CD14-positive monocyte (primary cell): ENCODE measurements around the gene RACK1. TPM values are rescaled to one million over a fixed set of nuclear protein-coding genes. Genes with fewer than 3 reads are reported as not detected.

Experiments
- DNase-seq, 3 donors: peaks; one replicate each; pipeline ENCODE4 v3.0.0-alpha.2; 2011 to 2022
- H2AFZ ChIP-seq: 2 replicates; pipeline ENCODE4 v1.6.0; 2012; ENCODE audit warnings: mild to moderate bottlenecking, low read depth, low read length, inconsistent platforms; ENCODE audit not compliant: insufficient read depth, poor library complexity, severe bottlenecking
- H3K27ac ChIP-seq, 2 donors: 1 replicate in 1 of 2; 2 replicates in 1 of 2; pipeline ENCODE4 v1.5.1; 2012 to 2013; ENCODE audit warnings: low read length in 2 of 2, control low read depth in 1 of 2, inconsistent platforms in 1 of 2, low read depth in 1 of 2, mild to moderate bottlenecking in 1 of 2
- H3K27me3 ChIP-seq, 2 donors: one replicate each; pipeline versions ENCODE4 v1.6.0 to v1.6.1; 2011 to 2013; ENCODE audit warnings: low read length in 2 of 2; ENCODE audit not compliant: control insufficient read depth in 2 of 2, insufficient read depth in 2 of 2
- H3K36me3 ChIP-seq, 2 donors: replicated peaks in 1 of 2; 1 replicate in 1 of 2; 2 replicates in 1 of 2; pipeline versions ENCODE4 v1.5.1 to v1.6.1; 2012 to 2013; ENCODE audit warnings: low read length in 2 of 2, control low read depth in 1 of 2, inconsistent platforms in 1 of 2, mild to moderate bottlenecking in 1 of 2; ENCODE audit not compliant: insufficient read depth in 2 of 2, control insufficient read depth in 1 of 2
- H3K4me1 ChIP-seq, 2 donors: 1 replicate in 1 of 2; 2 replicates in 1 of 2; pipeline versions ENCODE4 v1.5.1 to v1.6.1; 2012 to 2013; ENCODE audit warnings: low read length in 2 of 2, control low read depth in 1 of 2, inconsistent platforms in 1 of 2, mild to moderate bottlenecking in 1 of 2, moderate library complexity in 1 of 2; ENCODE audit not compliant: insufficient read depth in 2 of 2, control insufficient read depth in 1 of 2
- H3K4me2 ChIP-seq: replicated peaks from 2 replicates; pipeline ENCODE3; 2012; ENCODE audit warnings: low read length, moderate library complexity, mild to moderate bottlenecking; ENCODE audit not compliant: poor library complexity, severe bottlenecking; ENCODE audit errors: extremely low read depth
- H3K4me3 ChIP-seq, 3 experiments: fragments of 200-600 bp in 1 of 3; sonication (generic) in 1 of 3; replicated peaks in 1 of 3; 1 replicate in 2 of 3; 2 replicates in 1 of 3; pipeline ENCODE4 v1.5.1; 2011 to 2013; ENCODE audit warnings: low read length in 3 of 3, mild to moderate bottlenecking in 3 of 3, control low read depth in 2 of 3, low read depth in 2 of 3, inconsistent platforms in 1 of 3, moderate library complexity in 1 of 3
- H3K79me2 ChIP-seq: 2 replicates; pipeline ENCODE4 v1.6.0; 2012; ENCODE audit warnings: mild to moderate bottlenecking, control low read depth, inconsistent platforms, low read length, moderate library complexity; ENCODE audit not compliant: insufficient read depth
- H3K9ac ChIP-seq: 2 replicates; pipeline ENCODE4 v1.6.0; 2017; ENCODE audit warnings: low read length, mild to moderate bottlenecking; ENCODE audit not compliant: insufficient read depth, poor library complexity, severe bottlenecking
- H3K9me3 ChIP-seq, 2 donors: replicated peaks in 1 of 2; 1 replicate in 1 of 2; 2 replicates in 1 of 2; pipeline versions ENCODE4 v1.5.1 to v1.6.1; 2012 to 2013; ENCODE audit warnings: low read length in 2 of 2, control low read depth in 1 of 2; ENCODE audit not compliant: control insufficient read depth in 1 of 2, insufficient read depth in 1 of 2
- H4K20me1 ChIP-seq: 2 replicates; pipeline ENCODE4 v1.6.0; 2012; ENCODE audit warnings: mild to moderate bottlenecking, low read length, control low read depth, moderate library complexity; ENCODE audit not compliant: insufficient read depth
- H3K27ac Mint-ChIP-seq, 7 donors: one replicate each; pipeline ENCODE4 v1.8.0; 2020; ENCODE audit warnings: mild to moderate bottlenecking in 7 of 7, mixed read lengths in 7 of 7, moderate library complexity in 6 of 7, inconsistent platforms in 2 of 7
- H3K27me3 Mint-ChIP-seq, 3 donors: one replicate each; pipeline ENCODE4 v1.8.0; 2021 to 2022; ENCODE audit warnings: low read depth in 3 of 3, mild to moderate bottlenecking in 3 of 3, mixed read lengths in 3 of 3, moderate library complexity in 3 of 3, inconsistent platforms in 1 of 3
- H3K36me3 Mint-ChIP-seq, 2 donors: one replicate each; pipeline ENCODE4 v1.8.0; 2020; ENCODE audit warnings: mixed read lengths in 2 of 2, inconsistent platforms in 1 of 2, mild to moderate bottlenecking in 1 of 2
- H3K4me1 Mint-ChIP-seq: one replicate; pipeline ENCODE4 v1.8.0; 2020; ENCODE audit warnings: mild to moderate bottlenecking, mixed read lengths
- H3K4me3 Mint-ChIP-seq, 2 donors: one replicate each; pipeline ENCODE4 v1.8.0; 2020; ENCODE audit warnings: mild to moderate bottlenecking in 2 of 2, mixed read lengths in 2 of 2, moderate library complexity in 1 of 2
- H3K9me3 Mint-ChIP-seq, 7 donors: one replicate each; pipeline ENCODE4 v1.8.0; 2020 to 2022; ENCODE audit warnings: mixed read lengths in 7 of 7, mild to moderate bottlenecking in 6 of 7, moderate library complexity in 6 of 7, inconsistent platforms in 2 of 7
- CTCF ChIP-seq: fragments of 200-600 bp; IDR thresholded peaks from one replicate; pipeline ENCODE4 v1.8.0; 2022; ENCODE audit warnings: antibody characterized with exemption, mild to moderate bottlenecking
- WGBS: methylation state at CpG from one replicate; pipeline ENCODE4 v1.1.5; 2013; ENCODE audit warnings: missing lambda C conversion rate; ENCODE audit not compliant: insufficient coverage; 5-methylcytosine and 5-hydroxymethylcytosine counted together
- intact Hi-C, 2 donors: fragments of 100-400 bp; cut with micrococcal nuclease; formaldehyde crosslinking; loops; one replicate each; pipeline versions ENCODE4 v1.15.0 to v1.15.1; 2023
- polyA plus RNA-seq, 3 donors: library from polyadenylated mRNA; depleted of rRNA in 1 of 3; unstranded in 2 of 3; stranded (reverse) in 1 of 3; fragments of 300-500 nt in 2 of 3; fragments of >200 nt in 1 of 3; fragmentation: Illumina TruSeq in 2 of 3; gene quantifications; 1 replicate in 2 of 3; 2 replicates in 1 of 3; pipeline ENCODE4 v1.2.3, GENCODE V29; 2012 to 2021

Gene RACK1
- polyA plus RNA-seq, 3 donors, result 1,150 to 2,356 (median 1,195) TPM

DNA sequence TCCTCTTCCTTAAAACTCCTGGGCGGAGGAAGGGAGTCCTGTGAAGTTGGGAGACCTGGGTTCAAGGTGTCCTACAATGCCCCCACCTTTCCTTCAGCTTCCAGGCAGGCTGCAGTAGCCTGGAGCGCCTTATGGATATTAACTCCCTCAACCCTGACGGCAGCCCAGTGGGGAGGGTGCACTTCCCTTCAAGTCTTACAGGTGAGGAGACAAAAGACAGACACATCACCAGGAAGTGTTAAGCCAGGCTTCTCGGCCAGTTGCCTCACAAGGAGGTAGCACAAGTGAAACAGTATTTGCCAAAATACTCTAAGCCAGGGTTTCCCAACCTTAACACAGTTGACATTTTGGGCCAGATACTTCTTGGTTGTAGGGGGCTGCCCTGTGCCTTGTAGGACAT lies 42.9 kb downstream of the RACK1 start:
- WGBS, result 100% methylated on average over 1 of the region's 4 CpGs
- H3K4me2 ChIP-seq, result no peak overlapping the region
- TF ChIP-seq CTCF, result no peak
- H3K4me3 ChIP-seq, result peak overlapping the region in 1 of 3 experiments; percentile 7
- H3K79me2 ChIP-seq, result no peaks in the 10 kb centered on the region
- peaks cover 0 to 30% of the 10 kb centered on the region in 2 donors for H3K36me3 ChIP-seq
- H2AFZ ChIP-seq, result no peak overlapping the region
- H3K27me3 ChIP-seq, result peaks cover 0 to 6% of the 10 kb centered on the region in 2 donors
- H3K9me3 ChIP-seq, result no peaks in the 10 kb centered on the region
- peaks cover 4 to 12% (median 8%) of the 10 kb centered on the region in 3 donors for H3K27me3 Mint-ChIP-seq
- peaks cover 47% of the 10 kb centered on the region for H3K4me1 Mint-ChIP-seq
- DNase-seq, result no peak
- peaks cover 0 to 4% (median 2%) of the 10 kb centered on the region in 7 donors for H3K9me3 Mint-ChIP-seq
- H3K4me3 Mint-ChIP-seq, result peak overlapping the region in 1 of 2 donors; percentile 50
- intact Hi-C loops, result no loop called here
- H3K27ac Mint-ChIP-seq, result peak overlapping the region in 5 of 7 donors; percentile 18 to 80 (median 79)
- peaks cover 45 to 57% of the 10 kb centered on the region in 2 donors for H3K4me1 ChIP-seq
- H3K27ac ChIP-seq, result peak overlapping the region in 1 of 2 donors; percentile 22
- peaks cover 22 to 44% of the 10 kb centered on the region in 2 donors for H3K36me3 Mint-ChIP-seq
- H3K9ac ChIP-seq, result no peak overlapping the region
- no peaks in the 10 kb centered on the region for H4K20me1 ChIP-seq

- no peak for DNase-seq
- H3K9me3 Mint-ChIP-seq, result peaks cover 0 to 3% (median 0%) of the 10 kb centered on the region in 7 donors
- peaks cover 38 to 49% of the 10 kb centered on the region in 2 donors for H3K4me1 ChIP-seq
- intact Hi-C loops, result no loop called here
- peak overlapping the region in 1 of 2 donors; percentile 50 for H3K4me3 Mint-ChIP-seq
- no peaks in the 10 kb centered on the region for H4K20me1 ChIP-seq
- no peaks in the 10 kb centered on the region for H3K79me2 ChIP-seq
- H3K27ac ChIP-seq, result peak overlapping the region in 1 of 2 donors; percentile 22
- H3K27me3 ChIP-seq, result no peaks in the 10 kb centered on the region
- 84% methylated on average over 9 of the region's 12 CpGs for WGBS
- H3K27me3 Mint-ChIP-seq, result peaks cover 0 to 5% (median 2%) of the 10 kb centered on the region in 3 donors
- peak overlapping the region in 5 of 7 donors; percentile 10 to 80 (median 51) for H3K27ac Mint-ChIP-seq
- no peaks in the 10 kb centered on the region for H3K9me3 ChIP-seq
- peaks cover 22 to 49% of the 10 kb centered on the region in 2 donors for H3K36me3 Mint-ChIP-seq
- no peak for TF ChIP-seq CTCF
- H3K9ac ChIP-seq, result no peak overlapping the region
- no peak overlapping the region for H2AFZ ChIP-seq
- peak overlapping the region; percentile 3 for H3K4me2 ChIP-seq
- peak overlapping the region in 1 of 3 experiments; percentile 7 for H3K4me3 ChIP-seq
- peaks cover 0 to 30% of the 10 kb centered on the region in 2 donors for H3K36me3 ChIP-seq
- H3K4me1 Mint-ChIP-seq, result peaks cover 43% of the 10 kb centered on the region
Observed at GRCh38 chr5:181199881-181200638, 43.6 kb downstream of the RACK1 start.
